GM11168 (cell line): ENCODE measurements around the gene CARF.
"Not testable (repeated sequence)": the region's sequence is repeated elsewhere in the genome, so short reads cannot be mapped to it uniquely, and the experiment has no call there.

Experiments used
- in situ Hi-C: fragments of 300-500 bp; cut with MboI; formaldehyde crosslinking; loops from one replicate; pipeline ENCODE4 v1.12.0; 2022; ENCODE audit warnings: low sequenced_read_pairs; ENCODE audit not compliant: unreplicated experiment

Gene CARF

GRCh38 chr2:202911512-202912341 is at the start of gene CARF, which contains the start of gene WDR12:
Gene CARF (plus strand): TSS chr2:202912275. CDS start chr2:202941903, 29,628 bp downstream.
Gene WDR12 (minus strand): TSS chr2:202911673. CDS start chr2:202911476, 197 bp downstream.
- in situ Hi-C loops = no loop called here

GRCh38 chr2:202870431-202871299 is 41.4 kb upstream of the CARF start:
- in situ Hi-C loops = loop anchor here (10.0 kb wide), 1 partner anchor 286 kb away; no protein-coding TSS in a partner anchor

- in situ Hi-C loops = loop anchor here (10.0 kb wide), 1 partner anchor 287 kb away; no protein-coding TSS in a partner anchor
Measured at GRCh38 chr2:202871300-202872141, 40.6 kb upstream of the CARF start, which contains the start of gene ICA1L. Gene ICA1L (minus strand): TSS chr2:202871766. CDS start chr2:202829009, 42,757 bp downstream.

GRCh38 chr2:202877699-202878098 is 34.4 kb upstream of the CARF start:
- in situ Hi-C loops = loop anchor here (10.0 kb wide), 1 partner anchor 293 kb away; no protein-coding TSS in a partner anchor

- in situ Hi-C loops = no loop called here
Measured at GRCh38 chr2:202881570-202881969, 30.5 kb upstream of the CARF start.

GRCh38 chr2:202883987-202884675 is 27.9 kb upstream of the CARF start:
- in situ Hi-C loops = no loop called here

- in situ Hi-C loops = no loop called here
Measured at GRCh38 chr2:202885190-202885589, 26.9 kb upstream of the CARF start.

GRCh38 chr2:202905507-202905906 is 6.6 kb upstream of the CARF start:
- in situ Hi-C loops = not testable (repeated sequence)

GRCh38 chr2:202908186-202908585 is 3.9 kb upstream of the CARF start:
- in situ Hi-C loops = no loop called here

GRCh38 chr2:202909394-202910192 is 2.5 kb upstream of the CARF start:
- in situ Hi-C loops = no loop called here

- in situ Hi-C loops = not testable (repeated sequence)
Measured at GRCh38 chr2:202910250-202910649, 1.8 kb upstream of the CARF start.

GRCh38 chr2:202910698-202911097 is 1.4 kb upstream of the CARF start:
- in situ Hi-C loops = no loop called here

GRCh38 chr2:202911203-202911511 is 918 bp upstream of the CARF start:
- in situ Hi-C loops = no loop called here

GRCh38 chr2:202912342-202913201 is 497 bp downstream of the CARF start:
- in situ Hi-C loops = not testable (repeated sequence)

- in situ Hi-C loops = no loop called here
Measured at GRCh38 chr2:202918860-202919259, 6.8 kb downstream of the CARF start.

GRCh38 chr2:202932425-202933138 is 20.5 kb downstream of the CARF start:
- in situ Hi-C loops = no loop called here

GRCh38 chr2:202933139-202933510 is 21.1 kb downstream of the CARF start:
- in situ Hi-C loops = no loop called here
